ENCODE results near the gene KLF6. TPM values are rescaled to one million over a fixed set of nuclear protein-coding genes. Genes with fewer than 3 reads are reported as not detected.

The KLF6 gene
- total RNA-seq, 6 experiments from 2014 or later: 25.2 to 86.4 (median 75.2) TPM

GRCh38 chr10:3790272-3790671, 5.3 kb upstream of the KLF6 start:
- ATAC-seq (no peak), DNase-seq (no peak)
- Histone ChIP-seq H3K4me3 (no peak overlapping the region), H3K36me3 (no peaks in the 10 kb centered on the region), H3K27me3 (no peaks in the 10 kb centered on the region), H3K27ac (no peak overlapping the region), H3K9me3 (no peaks in the 10 kb centered on the region), H3K4me1 (no peaks in the 10 kb centered on the region)
- TF ChIP-seq, protein P1, sequence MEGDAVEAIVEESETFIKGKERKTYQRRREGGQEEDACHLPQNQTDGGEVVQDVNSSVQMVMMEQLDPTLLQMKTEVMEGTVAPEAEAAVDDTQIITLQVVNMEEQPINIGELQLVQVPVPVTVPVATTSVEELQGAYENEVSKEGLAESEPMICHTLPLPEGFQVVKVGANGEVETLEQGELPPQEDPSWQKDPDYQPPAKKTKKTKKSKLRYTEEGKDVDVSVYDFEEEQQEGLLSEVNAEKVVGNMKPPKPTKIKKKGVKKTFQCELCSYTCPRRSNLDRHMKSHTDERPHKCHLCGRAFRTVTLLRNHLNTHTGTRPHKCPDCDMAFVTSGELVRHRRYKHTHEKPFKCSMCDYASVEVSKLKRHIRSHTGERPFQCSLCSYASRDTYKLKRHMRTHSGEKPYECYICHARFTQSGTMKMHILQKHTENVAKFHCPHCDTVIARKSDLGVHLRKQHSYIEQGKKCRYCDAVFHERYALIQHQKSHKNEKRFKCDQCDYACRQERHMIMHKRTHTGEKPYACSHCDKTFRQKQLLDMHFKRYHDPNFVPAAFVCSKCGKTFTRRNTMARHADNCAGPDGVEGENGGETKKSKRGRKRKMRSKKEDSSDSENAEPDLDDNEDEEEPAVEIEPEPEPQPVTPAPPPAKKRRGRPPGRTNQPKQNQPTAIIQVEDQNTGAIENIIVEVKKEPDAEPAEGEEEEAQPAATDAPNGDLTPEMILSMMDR (IDR thresholded peaks at IDR 0.05): no peak
- no peak for TF ChIP-seq POLR2A (IDR thresholded peaks at IDR 0.05)
- intact Hi-C loops (cut with DNase I): no loop called here
- 100% methylated on average over 1 of the region's 1 CpG for WGBS (ENCODE audit: insufficient coverage, low coverage, low lambda C conversion rate, missing lambda C conversion rate)

GRCh38 chr10:3789621-3790020, 4.6 kb upstream of the KLF6 start:
- TF ChIP-seq, protein P1 (IDR thresholded peaks at IDR 0.05): no peak
- TF ChIP-seq POLR2A (IDR thresholded peaks at IDR 0.05): no peak
- H3K36me3 ChIP-seq: no peaks in the 10 kb centered on the region
- ATAC-seq (no peak), DNase-seq (no peak)
- H3K27ac ChIP-seq: no peak overlapping the region
- 89% methylated on average over 2 of the region's 2 CpGs for WGBS (ENCODE audit: insufficient coverage, low coverage, low lambda C conversion rate, missing lambda C conversion rate)
- no peaks in the 10 kb centered on the region for H3K9me3 ChIP-seq
- no peak overlapping the region for H3K4me3 ChIP-seq
- intact Hi-C loops (cut with DNase I): no loop called here
- H3K27me3 ChIP-seq: no peaks in the 10 kb centered on the region
- H3K4me1 ChIP-seq: no peaks in the 10 kb centered on the region

DNA sequence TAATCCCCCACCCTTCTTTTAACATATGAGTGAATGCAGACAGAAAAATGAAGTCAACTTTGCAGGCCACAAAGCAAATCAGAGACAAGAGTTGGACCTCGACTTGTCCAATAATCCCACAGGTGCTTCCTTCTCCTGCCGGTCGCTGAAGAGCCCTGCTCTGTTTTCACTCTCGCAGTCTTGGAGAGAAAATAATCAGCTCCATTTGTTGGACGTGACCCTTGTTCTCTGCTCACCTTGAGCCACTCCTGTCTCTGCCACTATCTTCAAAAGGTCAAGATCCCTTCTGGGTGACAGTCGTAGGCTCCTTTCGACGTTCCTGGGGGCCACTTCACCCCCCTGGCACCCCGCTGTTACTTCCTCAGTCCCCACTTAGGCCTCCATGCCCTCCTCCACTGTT, 2.8 kb upstream of the KLF6 start:
- 76% methylated on average over 9 of the region's 9 CpGs for WGBS (ENCODE audit: insufficient coverage, low coverage, low lambda C conversion rate, missing lambda C conversion rate)
- H3K27ac ChIP-seq: peak overlapping the region in 1 of 3 donors; percentile 100
- intact Hi-C loops (cut with DNase I): no loop called here

GRCh38 chr10:3787016-3787400, 2.0 kb upstream of the KLF6 start:
- intact Hi-C loops (cut with DNase I): no loop called here
- ATAC-seq (no peak), DNase-seq (no peak)
- H3K4me3 ChIP-seq: no peak overlapping the region
- peaks cover 0 to 6% (median 2%) of the 10 kb centered on the region in 4 donors for H3K36me3 ChIP-seq
- H3K9me3 ChIP-seq: no peaks in the 10 kb centered on the region
- H3K4me1 ChIP-seq: peaks cover 0 to 7% (median 0%) of the 10 kb centered on the region in 4 donors
- WGBS (ENCODE audit: insufficient coverage, low coverage, low lambda C conversion rate, missing lambda C conversion rate): 87% methylated on average over 3 of the region's 3 CpGs
- peak overlapping the region; percentile 100 for H3K27ac ChIP-seq
- TF ChIP-seq, protein P1 (IDR thresholded peaks at IDR 0.05): no peak
- no peak for TF ChIP-seq POLR2A (IDR thresholded peaks at IDR 0.05)
- no peaks in the 10 kb centered on the region for H3K27me3 ChIP-seq

More for the DNA sequence above, 2.8 kb upstream of the KLF6 start:
- TF ChIP-seq, protein P1 (IDR thresholded peaks at IDR 0.05): no peak
- no peak for TF ChIP-seq POLR2A (IDR thresholded peaks at IDR 0.05)
- Histone ChIP-seq H3K4me1 (no peaks in the 10 kb centered on the region), H3K4me3 (no peak overlapping the region), H3K36me3 (no peaks in the 10 kb centered on the region), H3K9me3 (no peaks in the 10 kb centered on the region), H3K27me3 (no peaks in the 10 kb centered on the region)
- DNase-seq (no peak), ATAC-seq (no peak)

Data from right lobe of liver (tissue), 6 donors.